Gastrocnemius medialis (tissue), 4 donors: ENCODE results near the gene HOATZ. TPM values are rescaled to one million over a fixed set of nuclear protein-coding genes. Genes with fewer than 3 reads are reported as not detected.

ENCODE experiments used
- ATAC-seq, 2 donors: fragments of 150-250 bp; one replicate each; pipeline ENCODE4 v1.9.1; 2016
- DNase-seq, 2 donors: peaks; one replicate each; pipeline ENCODE4 v3.0.0-alpha.2; 2019
- H3K27ac ChIP-seq, 4 donors: fragments of 200-600 bp; sonication (generic); 1 replicate in 1 of 4; 2 replicates in 3 of 4; pipeline ENCODE4 v1.5.1; 2016 to 2018; ENCODE audit warnings: mild to moderate bottlenecking in 2 of 4, moderate library complexity in 1 of 4
- H3K27me3 ChIP-seq, 3 donors: fragments of 200-600 bp; sonication (generic) in 2 of 3; 1 replicate in 1 of 3; 2 replicates in 2 of 3; pipeline versions ENCODE4 v1.5.1 to v1.6.0; 2016 to 2019; ENCODE audit warnings: mild to moderate bottlenecking in 1 of 3, moderate library complexity in 1 of 3
- H3K36me3 ChIP-seq, 2 donors: fragments of 200-600 bp; sonication (generic) in 1 of 2; one replicate each; pipeline ENCODE4 v1.5.1; 2017 to 2018
- H3K4me1 ChIP-seq, 2 donors: fragments of 200-600 bp; sonication (generic) in 1 of 2; one replicate each; pipeline ENCODE4 v1.5.1; 2016 to 2017; ENCODE audit warnings: mild to moderate bottlenecking in 2 of 2
- H3K4me3 ChIP-seq, 4 donors: fragments of 200-600 bp; sonication (generic) in 3 of 4; 1 replicate in 1 of 4; 2 replicates in 3 of 4; pipeline ENCODE4 v1.5.1; 2016 to 2019; ENCODE audit warnings: mild to moderate bottlenecking in 2 of 4
- H3K9me3 ChIP-seq, 3 donors: fragments of 200-600 bp; sonication (generic) in 2 of 3; 1 replicate in 1 of 3; 2 replicates in 2 of 3; pipeline ENCODE4 v1.5.1; 2016 to 2019
- POLR2A ChIP-seq, 2 donors: fragments of 450-650 bp; IDR thresholded peaks; one replicate each; pipeline ENCODE4 v1.6.1; 2017; ENCODE audit warnings: antibody characterized with exemption in 2 of 2, mild to moderate bottlenecking in 2 of 2, moderate library complexity in 2 of 2
- in situ Hi-C, 4 donors: fragments of 200-750 bp; cut with MboI; loops; one replicate each; pipeline versions ENCODE4 v1.15.0 to v1.8.0; 2017; ENCODE audit warnings: low sequenced_read_pairs in 4 of 4
- intact Hi-C: fragments of 100-400 bp; cut with DNase I; formaldehyde crosslinking; loops from one replicate; pipeline ENCODE4 v1.15.1; 2023; ENCODE audit warnings: low total_unique reads
- total RNA-seq, 4 donors: library from RNA; depleted of rRNA; stranded (reverse); fragments of >200 nt; gene quantifications; one replicate each; pipeline versions ENCODE4 v1.1.0 to v1.2.3, GENCODE V29; 2016
- TF ChIP-seq, protein P1 (sequence below), 5 experiments: fragments of 450-650 bp in 3 of 5; fragments of 200-600 bp in 2 of 5; sonication (generic) in 2 of 5; IDR thresholded peaks in 4 of 5; conservative IDR thresholded peaks in 1 of 5; 1 replicate in 4 of 5; 2 replicates in 1 of 5; pipeline ENCODE4 v1.5.1; 2016 to 2019; ENCODE audit warnings: antibody characterized with exemption in 5 of 5, mild to moderate bottlenecking in 3 of 5, moderate library complexity in 3 of 5

The HOATZ gene
- total RNA-seq, 4 donors from 2014 or later: not detected

GRCh38 chr11:111522426-111522825 is 7.8 kb downstream of the HOATZ start:
- H3K27ac ChIP-seq: no peak overlapping the region
- DNase-seq: no peak
- H3K27me3 ChIP-seq: no peaks in the 10 kb centered on the region
- H3K36me3 ChIP-seq: no peaks in the 10 kb centered on the region
- in situ Hi-C loops (no loop called here), intact Hi-C loops (no loop called here)
- H3K9me3 ChIP-seq: no peaks in the 10 kb centered on the region
- H3K4me1 ChIP-seq: no peaks in the 10 kb centered on the region
- H3K4me3 ChIP-seq: no peak overlapping the region
- TF ChIP-seq POLR2A (IDR thresholded peaks at IDR 0.05): no peak
- TF ChIP-seq, protein P1, sequence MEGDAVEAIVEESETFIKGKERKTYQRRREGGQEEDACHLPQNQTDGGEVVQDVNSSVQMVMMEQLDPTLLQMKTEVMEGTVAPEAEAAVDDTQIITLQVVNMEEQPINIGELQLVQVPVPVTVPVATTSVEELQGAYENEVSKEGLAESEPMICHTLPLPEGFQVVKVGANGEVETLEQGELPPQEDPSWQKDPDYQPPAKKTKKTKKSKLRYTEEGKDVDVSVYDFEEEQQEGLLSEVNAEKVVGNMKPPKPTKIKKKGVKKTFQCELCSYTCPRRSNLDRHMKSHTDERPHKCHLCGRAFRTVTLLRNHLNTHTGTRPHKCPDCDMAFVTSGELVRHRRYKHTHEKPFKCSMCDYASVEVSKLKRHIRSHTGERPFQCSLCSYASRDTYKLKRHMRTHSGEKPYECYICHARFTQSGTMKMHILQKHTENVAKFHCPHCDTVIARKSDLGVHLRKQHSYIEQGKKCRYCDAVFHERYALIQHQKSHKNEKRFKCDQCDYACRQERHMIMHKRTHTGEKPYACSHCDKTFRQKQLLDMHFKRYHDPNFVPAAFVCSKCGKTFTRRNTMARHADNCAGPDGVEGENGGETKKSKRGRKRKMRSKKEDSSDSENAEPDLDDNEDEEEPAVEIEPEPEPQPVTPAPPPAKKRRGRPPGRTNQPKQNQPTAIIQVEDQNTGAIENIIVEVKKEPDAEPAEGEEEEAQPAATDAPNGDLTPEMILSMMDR (IDR thresholded peaks at IDR 0.05 in 4 of 5, conservative IDR thresholded peaks at IDR 0.05 in 1 of 5): no peak
- no peak for ATAC-seq

DNA sequence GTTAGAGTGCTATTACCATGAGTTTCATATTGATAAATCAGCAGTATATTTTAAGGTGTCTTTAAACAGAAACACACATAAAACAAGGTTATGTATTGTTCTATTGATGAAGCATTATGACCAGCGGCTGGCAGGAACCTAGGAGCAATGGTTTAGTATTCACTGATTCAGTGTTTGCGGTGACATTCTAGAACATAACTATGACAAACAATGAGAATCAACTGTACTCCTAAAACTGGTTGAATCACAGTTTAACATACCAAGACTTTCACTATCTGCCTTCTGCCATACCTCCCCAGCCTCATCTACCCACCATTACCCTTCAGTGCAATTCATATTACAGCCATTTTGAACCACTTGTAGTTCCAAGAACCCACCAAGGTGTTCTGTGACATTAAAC is 8.8 kb downstream of the HOATZ start:
- H3K36me3 ChIP-seq: no peaks in the 10 kb centered on the region
- no peak overlapping the region for H3K4me3 ChIP-seq
- TF ChIP-seq POLR2A (IDR thresholded peaks at IDR 0.05): no peak
- TF ChIP-seq, protein P1 (IDR thresholded peaks at IDR 0.05 in 4 of 5, conservative IDR thresholded peaks at IDR 0.05 in 1 of 5): no peak
- ATAC-seq (no peak), DNase-seq (no peak)
- intact Hi-C loops: no loop called here
- H3K27ac ChIP-seq: no peak overlapping the region
- no peaks in the 10 kb centered on the region for H3K9me3 ChIP-seq
- H3K27me3 ChIP-seq: no peaks in the 10 kb centered on the region
- no peaks in the 10 kb centered on the region for H3K4me1 ChIP-seq
- in situ Hi-C loops: no loop called here

GRCh38 chr11:111524056-111524455 is 9.5 kb downstream of the HOATZ start:
- Histone ChIP-seq H3K4me3 (no peak overlapping the region), H3K27ac (no peak overlapping the region), H3K4me1 (no peaks in the 10 kb centered on the region), H3K9me3 (no peaks in the 10 kb centered on the region), H3K36me3 (no peaks in the 10 kb centered on the region), H3K27me3 (no peaks in the 10 kb centered on the region)
- no peak for ATAC-seq
- DNase-seq: no peak
- intact Hi-C loops: no loop called here
- TF ChIP-seq, protein P1 (IDR thresholded peaks at IDR 0.05 in 4 of 5, conservative IDR thresholded peaks at IDR 0.05 in 1 of 5): no peak
- no peak for TF ChIP-seq POLR2A (IDR thresholded peaks at IDR 0.05)
- in situ Hi-C loops: no loop called here

- H3K4me1 ChIP-seq: no peaks in the 10 kb centered on the region
- H3K4me3 ChIP-seq: no peak overlapping the region
- no peaks in the 10 kb centered on the region for H3K36me3 ChIP-seq
- in situ Hi-C loops (no loop called here), intact Hi-C loops (no loop called here)
- no peak for ATAC-seq
- H3K27me3 ChIP-seq: no peaks in the 10 kb centered on the region
- no peaks in the 10 kb centered on the region for H3K9me3 ChIP-seq
- no peak overlapping the region for H3K27ac ChIP-seq
- TF ChIP-seq POLR2A (IDR thresholded peaks at IDR 0.05): no peak
- no peak for DNase-seq
Measured at GRCh38 chr11:111525456-111525855, 10.9 kb downstream of the HOATZ start.

- ATAC-seq (no peak), DNase-seq (no peak)
- no peaks in the 10 kb centered on the region for H3K27me3 ChIP-seq
- H3K36me3 ChIP-seq: no peaks in the 10 kb centered on the region
- no peaks in the 10 kb centered on the region for H3K9me3 ChIP-seq
- TF ChIP-seq, protein P1 (IDR thresholded peaks at IDR 0.05 in 4 of 5, conservative IDR thresholded peaks at IDR 0.05 in 1 of 5): no peak
- TF ChIP-seq POLR2A (IDR thresholded peaks at IDR 0.05): no peak
- no peak overlapping the region for H3K27ac ChIP-seq
- no peak overlapping the region for H3K4me3 ChIP-seq
- intact Hi-C loops (no loop called here), in situ Hi-C loops (no loop called here)
- no peaks in the 10 kb centered on the region for H3K4me1 ChIP-seq
Measured at GRCh38 chr11:111526501-111526900, 11.9 kb downstream of the HOATZ start.
